Midbrain (tissue), 1 donor: ENCODE measurements around the gene ABCC12.

Source experiments
- DNase-seq: peaks from one replicate; lab custom pipeline; 2025; lab: John Stamatoyannopoulos, UW

The ABCC12 gene

DNA sequence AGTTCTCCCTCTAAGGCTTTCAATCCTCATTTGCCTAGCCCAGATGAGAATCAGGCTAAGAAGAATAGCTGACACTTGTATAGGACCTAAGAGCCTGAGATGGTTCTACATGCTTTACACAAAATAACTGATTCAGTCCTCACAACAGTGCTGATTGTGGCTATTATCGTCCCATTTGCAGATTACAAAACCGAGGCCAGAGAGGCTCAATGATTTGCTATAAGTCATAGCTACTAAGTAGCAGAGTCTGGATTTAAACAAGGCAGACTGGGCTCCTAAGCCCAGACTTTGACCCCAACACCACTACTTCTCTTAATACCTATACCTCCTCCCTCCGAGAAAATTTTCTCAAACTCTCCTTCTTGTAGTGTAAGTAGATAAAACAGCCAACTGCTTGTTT lies 23.1 kb downstream of the ABCC12 start:
- DNase-seq = no peak

DNA sequence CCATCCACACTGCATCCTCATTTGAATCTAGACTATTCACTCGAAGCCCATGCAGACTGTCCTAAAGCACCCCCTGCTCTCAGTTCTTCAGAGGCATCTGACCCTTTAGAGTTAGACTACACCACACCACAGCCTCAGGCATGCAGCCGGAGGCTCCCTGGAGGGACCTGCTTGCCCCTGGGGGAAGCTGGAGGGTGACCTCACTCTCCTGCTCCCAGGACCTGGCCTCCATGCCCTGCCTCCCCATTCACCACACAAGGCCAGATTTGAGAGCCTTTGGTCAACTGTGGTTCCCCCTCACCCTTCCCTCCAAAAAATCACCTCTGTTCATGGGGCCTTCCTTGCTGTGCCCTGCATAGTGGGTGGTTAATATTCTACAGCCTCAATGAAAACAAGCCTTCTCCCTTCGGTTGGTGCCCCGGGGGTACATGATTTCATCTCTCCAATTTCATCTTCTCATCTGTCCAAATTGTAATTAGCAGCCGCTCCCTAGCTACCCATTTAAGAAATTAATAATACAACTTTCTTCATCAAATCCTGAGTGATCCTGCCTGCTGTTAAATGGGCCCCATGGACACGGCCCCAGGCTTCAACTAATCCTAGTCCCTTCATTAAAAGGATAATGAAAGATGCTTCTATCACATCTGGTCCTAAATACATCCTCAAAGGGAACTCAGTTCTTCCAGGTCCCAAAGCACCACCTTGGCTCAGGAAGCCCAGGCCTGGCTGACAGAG lies 24.4 kb downstream of the ABCC12 start:
- DNase-seq = no peak

DNA sequence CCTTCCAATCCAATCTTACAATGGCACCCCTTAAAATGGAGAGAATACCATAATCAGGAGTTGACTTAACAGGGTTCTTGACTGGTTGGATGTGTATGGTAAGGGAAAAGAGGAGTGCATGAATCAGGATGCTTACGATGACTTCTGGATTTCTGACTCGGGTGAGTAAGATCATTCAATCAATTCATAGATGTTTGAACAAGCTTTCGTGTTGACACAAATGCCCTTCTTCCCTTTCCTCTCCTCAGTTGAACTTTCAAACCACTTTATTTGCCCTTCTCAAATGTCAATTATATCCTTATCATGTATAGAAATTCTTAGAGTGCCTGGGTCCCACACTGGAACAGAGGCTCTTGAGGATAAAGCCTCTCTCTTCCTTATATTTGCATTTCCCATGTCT lies 25.9 kb downstream of the ABCC12 start:
- no peak for DNase-seq

DNA sequence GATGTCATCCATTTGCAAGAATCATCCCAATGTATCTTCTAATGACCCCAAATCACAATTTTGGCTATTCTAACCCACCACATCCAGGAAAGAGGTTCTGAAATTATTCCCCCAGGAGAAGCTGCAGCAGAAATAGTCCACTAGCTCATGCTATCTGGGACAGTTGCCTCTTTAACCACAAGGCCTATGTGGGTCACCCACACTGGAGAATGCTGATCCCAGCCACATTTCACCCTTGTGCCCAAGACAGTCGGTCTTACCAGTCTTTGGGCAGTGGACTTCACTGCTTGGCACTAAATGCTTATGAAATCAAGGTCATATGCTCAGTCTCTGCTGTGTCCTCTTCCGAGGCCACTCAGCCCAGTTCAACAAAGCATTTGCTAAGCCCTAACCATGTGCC lies 27.0 kb downstream of the ABCC12 start:
- no peak for DNase-seq

DNA sequence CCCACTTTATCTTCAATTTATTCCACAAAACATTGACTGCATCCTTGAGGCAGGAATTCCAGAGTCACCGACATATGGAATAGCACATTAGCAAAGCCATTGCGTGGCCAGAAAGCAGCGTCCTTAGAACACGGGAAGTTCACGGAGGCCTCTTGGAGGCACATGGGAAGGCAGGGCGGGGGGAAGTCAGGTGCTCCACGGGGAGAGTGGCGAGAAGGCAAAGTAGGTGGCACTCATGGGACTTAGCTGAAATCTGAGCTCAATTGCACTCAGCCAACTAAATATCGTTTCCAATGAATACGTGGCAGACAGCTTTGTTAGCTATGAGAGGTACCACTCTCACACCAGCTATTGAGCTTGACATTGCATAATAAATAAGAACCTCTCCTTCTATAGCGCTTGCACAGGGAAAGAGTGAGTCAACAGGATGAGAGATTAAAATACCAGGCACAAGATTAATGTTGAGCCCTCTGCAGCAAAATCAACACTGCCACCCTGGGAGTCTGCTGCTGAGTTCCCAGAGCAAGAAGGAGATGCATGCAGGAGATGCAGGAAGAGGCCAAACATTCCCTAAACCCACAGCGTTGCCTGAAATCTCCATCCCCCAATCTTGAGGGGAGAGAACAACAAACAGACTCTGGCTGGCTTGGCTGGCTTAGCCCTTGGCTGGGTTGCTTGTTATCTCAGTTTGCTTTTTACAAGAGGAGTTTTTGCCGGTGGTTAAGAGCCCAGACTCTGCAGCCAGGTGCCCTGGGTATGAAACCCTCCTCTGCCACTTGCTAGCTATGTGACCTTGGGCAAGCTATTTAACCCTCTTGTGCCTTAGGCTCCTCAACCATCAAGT lies 28.8 kb downstream of the ABCC12 start:
- DNase-seq = no peak

DNA sequence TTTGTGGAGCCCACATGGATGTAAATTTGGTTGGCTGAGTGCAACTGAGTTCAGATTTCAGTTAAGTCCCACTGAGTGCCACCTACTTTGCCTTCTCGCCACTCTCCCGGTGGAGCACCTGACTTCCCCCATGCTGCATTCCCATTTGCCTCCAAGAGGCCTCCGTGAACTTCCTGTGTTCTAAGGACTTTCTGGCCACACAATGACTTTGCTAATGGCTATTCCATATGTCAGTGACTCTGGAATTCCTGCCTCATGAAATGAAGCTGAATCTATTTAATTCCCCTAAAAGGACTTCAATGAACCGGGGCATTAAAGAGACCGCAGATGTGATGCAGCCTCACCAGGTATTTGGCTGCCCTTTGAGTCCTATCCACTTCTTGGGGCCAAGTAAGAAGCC lies 29.9 kb downstream of the ABCC12 start:
- no peak for DNase-seq

DNA sequence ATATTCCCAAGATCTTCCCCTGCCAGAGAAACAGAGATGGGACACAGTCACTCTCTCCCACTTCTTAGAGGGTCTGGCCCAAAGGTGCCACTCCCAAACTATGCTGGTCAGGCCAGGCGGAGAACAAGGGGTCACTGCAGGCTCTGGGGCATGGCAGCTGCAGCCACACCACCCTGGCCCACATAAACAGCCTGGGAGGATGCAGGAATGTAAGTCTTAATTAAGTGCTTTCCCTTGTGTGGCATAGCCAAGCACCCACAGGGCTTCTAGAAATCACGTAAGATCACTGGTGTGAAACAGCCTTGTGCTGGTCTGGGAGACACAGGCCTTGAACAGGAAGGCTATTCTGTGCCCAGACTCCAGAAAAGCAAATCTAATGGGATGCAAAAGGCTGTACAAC lies 31.5 kb downstream of the ABCC12 start:
- DNase-seq = no peak

DNA sequence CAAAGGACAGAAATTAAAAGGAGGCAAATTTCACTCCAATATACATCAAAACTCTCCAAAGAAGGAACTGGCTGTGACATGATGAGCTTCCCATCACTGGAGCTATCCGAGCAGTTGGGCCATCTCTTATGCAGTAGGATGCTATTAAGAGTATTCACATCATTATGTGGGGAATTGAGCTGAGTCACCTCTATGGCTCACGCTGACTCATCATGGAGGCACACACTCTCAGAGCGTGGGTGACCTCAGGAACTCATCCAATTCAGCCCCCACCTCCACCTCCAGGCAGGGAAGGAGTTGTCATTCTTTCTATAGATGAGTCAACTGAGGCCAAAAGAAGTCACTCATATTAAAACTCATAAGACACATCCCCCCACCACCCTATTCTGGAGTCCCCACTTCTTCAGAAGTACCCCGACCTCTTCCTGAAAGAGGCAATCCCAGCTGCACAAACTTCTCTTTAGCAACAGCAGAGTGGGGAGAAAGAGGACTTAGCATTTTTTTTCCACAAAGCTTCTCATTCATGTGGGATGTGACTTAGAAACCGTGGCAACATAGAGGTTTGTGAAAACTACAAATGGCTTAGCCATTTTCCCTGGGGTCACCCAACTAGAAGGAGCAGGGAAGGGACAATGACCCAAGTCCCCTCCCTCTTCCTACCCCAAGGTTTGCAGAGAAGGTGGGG lies 32.5 kb downstream of the ABCC12 start:
- DNase-seq = no peak

DNA sequence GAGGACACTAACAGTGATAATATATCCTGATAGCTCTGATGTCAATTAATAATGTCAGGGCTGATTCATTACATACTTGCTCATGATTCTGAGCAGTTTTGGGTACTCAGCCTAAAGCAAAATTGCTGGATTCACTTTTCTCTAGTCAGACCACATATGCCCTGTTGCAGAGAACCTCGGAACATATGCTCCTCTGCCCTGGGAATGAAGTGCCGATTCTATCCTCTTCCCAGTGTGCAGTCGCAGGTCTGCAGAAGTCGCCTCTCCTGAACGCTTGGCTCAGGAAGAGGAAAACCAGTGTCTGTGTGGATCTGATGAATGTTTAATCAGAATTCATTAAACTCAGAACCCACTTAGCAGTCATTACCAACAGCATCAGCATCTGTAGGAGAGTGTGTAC lies 34.5 kb downstream of the ABCC12 start:
- no peak for DNase-seq

DNA sequence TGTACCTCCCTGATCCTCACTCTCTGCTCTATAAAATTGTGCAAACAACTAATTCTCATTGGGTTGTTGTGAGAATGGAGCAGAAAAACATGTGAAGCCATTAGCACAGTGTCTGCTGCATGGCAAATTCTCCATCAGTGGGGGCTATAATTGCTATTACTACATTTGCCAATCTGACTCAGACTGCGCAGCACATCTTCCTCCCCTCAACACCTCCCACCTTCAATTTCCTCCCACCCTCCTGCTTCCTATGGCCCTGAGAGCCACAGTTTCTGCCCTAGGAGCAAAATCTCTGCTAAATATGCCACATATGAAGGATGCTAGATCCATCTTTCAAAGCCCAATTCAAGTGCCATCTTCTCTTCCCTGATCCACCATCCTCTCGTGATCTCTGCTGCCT lies 37.0 kb downstream of the ABCC12 start:
- no peak for DNase-seq

DNA sequence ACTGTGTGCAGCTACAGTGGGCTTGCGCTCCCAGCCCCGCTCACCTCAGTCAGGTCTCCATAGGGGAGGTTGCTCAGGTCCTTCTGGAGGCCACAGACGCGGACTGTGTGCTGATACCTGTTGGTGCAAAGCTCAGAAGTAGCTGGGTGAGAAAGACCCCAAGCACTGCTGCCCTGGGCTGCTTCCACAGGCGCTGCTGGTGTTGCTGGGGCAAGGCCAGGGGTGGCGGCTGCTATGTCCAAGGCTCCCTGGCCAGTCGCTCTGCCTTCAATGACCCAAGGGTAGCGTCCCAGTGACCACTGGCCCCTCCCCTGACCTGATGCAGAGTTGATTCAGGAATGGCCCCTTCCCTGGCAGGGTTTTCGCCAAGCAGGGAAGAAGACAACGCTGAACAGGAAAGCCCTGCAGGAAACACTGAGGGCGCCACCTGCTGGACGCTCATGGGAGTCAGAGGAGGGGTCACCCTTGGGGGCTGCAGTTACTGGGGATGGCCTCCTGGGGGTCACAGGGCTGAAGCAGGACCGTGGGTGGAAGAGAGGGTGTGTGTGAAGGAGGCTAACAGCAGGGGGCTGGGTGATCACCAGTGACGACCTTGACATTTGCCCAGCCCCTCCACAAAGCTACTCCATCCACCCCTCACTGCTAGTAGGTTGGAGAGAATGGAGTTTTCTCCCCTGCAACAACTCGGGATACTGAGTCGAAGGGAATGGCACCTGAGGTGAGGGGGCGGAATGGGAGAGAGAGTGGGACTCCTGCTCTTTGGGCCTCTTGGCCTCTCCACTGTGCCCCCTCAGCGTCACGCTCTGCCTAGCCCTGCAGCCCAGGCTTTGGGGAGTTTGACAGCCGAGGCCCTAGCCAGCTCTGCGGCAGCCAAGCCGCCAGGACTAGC lies 38.3 kb downstream of the ABCC12 start:
- no peak for DNase-seq

DNA sequence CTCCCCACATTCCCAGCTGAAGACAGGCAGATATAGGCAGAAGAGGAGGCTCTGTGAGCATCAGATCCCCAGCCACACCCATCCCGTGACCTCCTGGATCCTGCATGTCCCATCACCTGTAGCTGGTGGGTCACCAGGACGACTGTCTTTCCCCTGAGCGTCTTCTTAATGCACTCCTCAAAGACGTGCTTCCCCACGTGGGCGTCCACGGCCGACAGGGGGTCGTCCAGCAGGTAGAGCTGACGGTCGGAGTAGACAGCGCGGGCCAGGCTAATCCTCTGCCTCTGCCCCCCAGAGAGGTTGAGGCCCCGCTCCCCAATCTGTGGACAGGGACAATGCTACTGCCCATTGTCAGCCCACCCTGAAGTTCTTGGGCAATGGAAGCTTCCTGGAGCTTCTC lies 40.5 kb downstream of the ABCC12 start:
- no peak for DNase-seq

DNA sequence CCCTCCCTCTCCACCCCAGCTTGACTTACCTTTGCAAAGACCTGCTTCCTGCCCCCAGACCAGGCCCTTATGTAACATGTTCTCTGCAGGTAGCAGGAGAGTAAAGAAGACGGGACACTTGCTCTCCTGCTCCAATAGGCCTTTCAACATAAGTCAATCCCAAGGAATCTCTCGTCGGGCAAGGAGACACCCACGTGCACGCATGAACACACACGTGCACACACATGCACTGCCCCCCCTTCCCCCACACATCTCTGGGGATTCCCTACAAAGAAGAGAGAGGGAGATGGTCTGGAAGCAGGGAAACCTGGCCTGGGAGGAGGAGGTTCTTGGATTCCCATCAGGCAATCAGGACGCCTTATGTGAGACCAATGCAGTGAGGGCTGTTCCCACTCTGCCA lies 41.4 kb downstream of the ABCC12 start:
- no peak for DNase-seq

DNA sequence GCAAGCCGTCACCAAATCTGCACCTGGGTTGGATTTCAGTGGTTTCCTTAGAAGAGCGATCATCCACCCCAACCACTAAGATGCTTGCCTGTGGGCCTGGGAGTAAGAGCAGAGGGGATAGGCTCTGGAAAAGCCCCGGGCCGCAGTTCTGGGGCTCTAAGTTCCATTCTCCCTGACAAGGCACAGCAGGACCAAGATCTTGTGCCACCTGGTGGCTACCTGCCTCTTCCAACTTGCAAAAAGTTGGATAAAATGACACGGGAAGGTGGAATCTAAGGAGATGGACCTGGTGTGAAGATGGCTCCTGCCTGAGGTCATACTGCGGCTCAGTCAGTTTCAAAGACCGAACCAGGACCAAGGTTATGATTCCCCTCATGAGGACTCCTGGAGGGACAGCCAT lies 42.3 kb downstream of the ABCC12 start:
- no peak for DNase-seq

DNA sequence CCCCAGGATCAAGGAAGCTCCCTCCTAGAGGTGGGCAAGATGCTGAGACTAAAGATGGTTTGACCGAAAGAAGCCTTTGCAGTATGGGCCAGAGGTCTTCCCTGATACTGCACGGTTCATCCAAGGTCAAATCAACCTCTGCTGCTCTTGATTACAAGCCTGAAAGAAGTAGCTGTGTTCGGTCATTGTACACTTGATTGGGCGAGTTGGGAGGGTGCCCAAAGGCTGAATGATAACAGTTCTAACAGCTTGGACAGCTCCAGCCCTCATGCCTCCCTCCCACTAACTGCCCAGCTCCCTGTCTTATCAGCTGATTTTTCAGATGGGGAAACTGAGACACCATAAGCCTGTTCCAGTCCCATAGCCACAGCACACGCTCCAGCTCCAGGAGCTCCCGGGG lies 42.8 kb downstream of the ABCC12 start:
- no peak for DNase-seq

DNA sequence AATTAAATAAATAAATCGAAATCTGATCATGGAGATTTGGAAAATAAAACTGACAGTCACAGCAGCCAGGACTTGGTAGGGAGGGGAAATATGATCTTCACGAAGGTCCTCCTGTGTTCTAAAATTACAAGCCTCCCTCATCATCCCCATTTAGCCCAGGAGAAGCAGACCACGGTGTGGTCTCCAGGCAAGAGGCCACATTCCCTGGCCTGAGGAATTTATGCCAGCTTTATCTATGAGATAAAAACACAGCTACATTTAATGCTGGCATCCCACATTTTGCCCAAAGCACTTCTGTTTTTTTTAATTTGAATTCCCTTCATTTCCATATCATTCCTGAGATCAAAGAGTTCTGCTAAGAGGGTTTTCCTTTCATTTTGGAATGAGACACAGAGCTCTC lies 43.2 kb downstream of the ABCC12 start:
- DNase-seq = no peak

DNA sequence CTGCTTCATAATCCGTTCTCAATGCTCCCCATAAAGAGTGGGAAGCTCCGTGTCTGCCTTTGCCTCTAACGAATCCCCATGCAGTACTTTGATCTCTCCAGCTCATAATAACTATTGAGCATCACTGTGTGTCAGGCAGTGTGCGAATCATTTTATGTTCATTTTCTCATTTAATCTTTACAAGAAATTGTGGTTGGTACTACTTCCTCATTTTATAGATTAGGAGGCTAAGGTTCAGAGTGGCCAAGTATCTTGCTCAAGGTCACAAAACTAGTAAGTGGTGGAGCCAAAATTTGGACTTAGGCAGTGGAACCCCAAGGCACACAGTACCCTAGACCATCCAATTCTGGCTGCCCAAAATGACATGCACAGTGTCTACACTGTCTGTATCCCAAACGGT lies 44.8 kb downstream of the ABCC12 start:
- no peak for DNase-seq

DNA sequence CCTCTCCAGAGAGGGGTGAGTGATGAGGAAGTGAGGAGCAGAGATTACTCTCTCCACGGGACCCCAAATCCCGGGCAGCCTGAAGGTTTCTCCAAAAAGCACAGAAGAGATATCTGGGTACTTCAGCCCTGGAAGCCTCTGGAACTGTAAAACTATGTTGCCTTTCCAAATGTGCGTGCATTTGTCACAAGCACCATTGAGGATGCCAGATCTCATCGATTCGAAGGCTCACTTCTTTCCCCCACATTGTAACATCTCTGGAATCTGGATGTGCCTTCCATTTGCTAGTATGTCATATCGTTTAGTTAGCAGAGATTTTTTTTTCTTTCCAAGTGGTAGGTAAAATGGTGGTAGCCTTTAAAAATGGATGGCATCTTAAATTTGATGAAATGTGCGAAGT lies 45.8 kb downstream of the ABCC12 start:
- DNase-seq = no peak

DNA sequence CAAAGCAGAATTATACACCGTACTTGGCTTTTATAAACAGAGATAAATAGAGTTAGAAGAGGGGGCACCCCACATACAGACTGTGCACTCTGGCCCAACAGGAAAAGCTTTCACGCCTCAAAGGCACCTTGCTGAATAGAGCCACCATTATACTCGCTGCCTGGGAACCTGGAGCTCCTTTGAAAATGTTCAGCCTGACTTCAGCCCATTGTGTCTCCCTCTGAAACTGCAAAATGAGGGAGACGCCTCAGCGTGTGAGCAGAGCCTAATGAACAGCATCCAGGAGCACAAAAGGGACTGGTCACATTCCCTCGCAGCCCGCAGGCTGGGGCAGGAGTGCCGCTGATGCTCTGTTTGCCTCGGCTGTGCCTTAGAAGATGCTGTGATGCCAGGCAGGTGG lies 46.3 kb downstream of the ABCC12 start:
- DNase-seq = no peak

DNA sequence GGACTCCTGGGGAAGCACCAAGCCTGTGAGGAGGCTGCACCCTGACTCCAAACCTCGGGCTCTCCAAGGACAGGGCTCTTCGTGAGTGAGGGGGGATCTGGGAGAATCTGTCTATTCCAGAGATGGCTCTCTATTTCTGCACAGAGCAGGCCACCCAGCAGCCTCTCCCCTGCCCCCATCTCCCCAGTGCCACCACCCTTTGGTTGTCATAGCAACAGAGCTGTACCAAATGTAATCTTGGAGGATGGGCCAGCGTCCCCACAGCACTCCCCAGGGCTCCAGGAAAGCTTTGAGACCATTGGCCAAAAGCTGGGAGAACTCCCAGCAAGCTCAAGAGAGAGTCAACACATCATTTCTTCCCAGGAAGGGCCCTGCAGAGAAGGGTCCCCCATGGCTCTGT lies 49.3 kb downstream of the ABCC12 start:
- no peak for DNase-seq
